GM19463 (cell line): ENCODE measurements around the gene COL23A1.
"Not testable (repeated sequence)": the region's sequence is repeated elsewhere in the genome, so short reads cannot be mapped to it uniquely, and the experiment has no call there.

Experiments used
- ATAC-seq: cut with Tn5 transposase; IDR thresholded peaks from one replicate; pipeline ENCODE4 v1.9.1; 2021; ENCODE audit warnings: mild to moderate bottlenecking, moderate library complexity; ENCODE audit not compliant: unreplicated experiment

Gene COL23A1

DNA sequence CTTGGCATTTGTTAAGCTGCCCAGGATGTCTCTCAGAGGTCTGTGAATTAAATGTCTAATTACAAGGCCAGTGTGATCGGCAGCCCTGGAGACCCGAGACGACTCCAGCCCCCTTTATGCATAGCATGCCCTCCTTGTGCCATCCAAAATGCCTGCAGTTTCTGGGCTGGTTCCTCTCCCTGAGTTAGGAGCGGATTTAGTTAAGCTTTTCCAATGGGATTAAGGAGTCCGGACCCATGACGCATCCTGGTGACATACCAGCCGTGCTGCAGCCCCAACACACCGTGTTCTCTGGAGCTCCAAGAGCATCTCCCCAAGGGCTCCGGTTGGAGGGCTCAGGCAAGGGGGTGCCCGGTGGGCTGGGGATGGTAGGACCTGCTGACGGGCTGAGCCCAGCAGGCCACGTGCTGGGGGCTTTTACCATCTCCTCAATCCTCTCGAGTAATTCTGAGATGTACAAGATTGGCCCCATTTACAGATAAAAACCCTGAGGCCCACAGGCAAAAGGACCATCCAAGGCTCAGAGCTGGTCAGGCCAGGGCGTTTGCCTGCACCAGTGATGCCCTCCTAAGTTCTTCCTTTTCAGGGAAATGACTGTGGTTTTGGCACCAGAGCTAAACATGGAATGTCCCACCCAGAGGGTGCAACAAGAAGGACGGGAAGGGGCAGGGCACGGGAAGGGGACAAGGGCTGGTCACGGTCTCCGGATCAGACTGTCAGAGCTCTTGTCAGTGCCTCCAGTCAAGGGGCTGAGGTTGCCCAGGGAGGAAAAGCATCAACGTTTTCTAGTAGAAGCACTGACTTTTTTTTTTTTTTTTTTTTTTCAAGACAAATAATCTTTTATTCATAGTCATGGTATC is 275.0 kb downstream of the COL23A1 start:
- no peak for ATAC-seq

DNA sequence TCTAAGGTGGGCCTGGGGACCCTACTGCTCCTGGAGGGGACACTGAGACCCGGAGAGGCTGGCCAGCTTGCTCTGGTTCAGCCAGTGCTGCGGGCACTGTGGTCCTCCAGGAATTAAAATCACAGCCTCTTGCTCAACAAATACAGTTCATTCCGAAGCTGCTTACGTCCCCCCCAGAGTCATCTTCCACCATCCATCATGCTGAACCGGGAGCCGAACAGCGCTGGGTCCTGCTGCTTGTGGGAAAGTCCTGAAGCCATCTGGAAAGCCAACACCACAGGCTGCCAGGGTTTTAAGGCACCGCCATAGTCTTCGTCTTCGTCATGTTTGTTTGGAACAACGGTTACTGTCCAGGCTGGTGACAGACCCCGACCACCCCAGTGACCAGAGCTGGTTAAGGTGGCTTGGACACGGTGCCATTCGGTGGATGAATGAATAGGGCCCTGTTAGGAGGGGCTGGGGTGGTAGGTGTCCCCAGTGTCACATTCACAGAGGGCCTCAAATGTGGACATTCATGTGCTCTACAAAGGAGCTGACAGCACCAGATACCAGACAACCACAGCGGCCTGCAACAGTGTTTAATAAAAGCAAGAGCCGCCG is 276.0 kb downstream of the COL23A1 start:
- no peak for ATAC-seq

DNA sequence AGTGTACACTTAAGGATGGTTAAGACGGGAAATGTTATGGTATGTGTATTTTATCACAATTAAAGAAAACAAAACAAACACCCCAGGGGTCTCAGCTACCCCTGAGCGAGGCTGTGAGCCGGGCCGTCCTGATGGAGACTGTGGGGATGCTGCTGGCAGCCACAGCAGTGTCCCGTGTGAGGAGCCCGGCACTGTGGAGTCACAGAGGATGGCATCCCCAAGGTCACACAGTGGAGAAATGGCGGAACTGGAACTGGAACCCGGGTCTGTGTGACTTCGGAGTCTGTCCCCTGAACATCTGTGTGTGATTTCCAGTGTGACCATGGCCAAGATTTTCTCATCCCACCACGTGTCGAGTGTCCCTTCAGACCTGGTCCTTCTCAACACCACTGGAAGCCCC is 276.9 kb downstream of the COL23A1 start:
- ATAC-seq: no peak

GRCh38 chr5:178312880-178313282 is 277.3 kb downstream of the COL23A1 start:
- no peak for ATAC-seq

GRCh38 chr5:178310130-178310865 is 279.9 kb downstream of the COL23A1 start:
- no peak for ATAC-seq

DNA sequence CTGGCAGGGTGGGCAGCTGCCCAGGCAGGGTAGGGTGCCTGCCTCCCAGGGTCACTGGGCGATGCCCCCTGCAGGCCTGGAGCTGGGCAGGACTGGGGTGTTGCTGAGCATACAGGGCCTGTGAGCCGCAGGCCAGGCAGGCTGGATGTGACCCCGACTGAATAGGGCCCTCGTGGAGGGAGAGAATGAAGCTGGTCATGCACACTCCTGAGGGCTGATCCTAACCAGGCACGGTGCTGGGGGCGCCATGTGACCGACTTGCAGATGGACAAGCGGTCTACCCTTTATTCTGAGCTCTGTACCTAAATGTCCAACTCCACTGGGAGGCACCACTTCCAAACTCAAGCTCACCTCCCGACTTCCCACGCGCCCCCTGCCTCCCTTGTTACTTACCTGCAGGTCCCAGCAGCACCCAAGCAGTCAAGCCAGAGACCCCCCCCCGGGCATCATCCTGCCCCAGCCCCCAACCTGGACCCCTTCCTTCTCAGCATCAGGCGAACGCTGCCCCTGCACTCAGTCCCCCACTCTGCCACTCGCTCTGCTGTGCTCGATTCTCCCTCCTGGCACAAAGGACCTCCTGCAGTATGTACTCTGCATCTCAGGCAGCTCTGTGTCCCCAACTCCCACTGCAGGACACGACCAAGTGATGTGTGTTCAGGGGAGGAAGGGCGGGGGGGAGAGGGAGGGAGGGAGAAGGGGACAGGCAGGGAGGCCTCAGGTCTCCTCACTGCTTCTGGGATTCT is 280.8 kb downstream of the COL23A1 start:
- ATAC-seq: no peak

- no peak for ATAC-seq
Observed at GRCh38 chr5:178308541-178309092, 281.6 kb downstream of the COL23A1 start.

GRCh38 chr5:178307267-178308045 is 282.7 kb downstream of the COL23A1 start:
- no peak for ATAC-seq

DNA sequence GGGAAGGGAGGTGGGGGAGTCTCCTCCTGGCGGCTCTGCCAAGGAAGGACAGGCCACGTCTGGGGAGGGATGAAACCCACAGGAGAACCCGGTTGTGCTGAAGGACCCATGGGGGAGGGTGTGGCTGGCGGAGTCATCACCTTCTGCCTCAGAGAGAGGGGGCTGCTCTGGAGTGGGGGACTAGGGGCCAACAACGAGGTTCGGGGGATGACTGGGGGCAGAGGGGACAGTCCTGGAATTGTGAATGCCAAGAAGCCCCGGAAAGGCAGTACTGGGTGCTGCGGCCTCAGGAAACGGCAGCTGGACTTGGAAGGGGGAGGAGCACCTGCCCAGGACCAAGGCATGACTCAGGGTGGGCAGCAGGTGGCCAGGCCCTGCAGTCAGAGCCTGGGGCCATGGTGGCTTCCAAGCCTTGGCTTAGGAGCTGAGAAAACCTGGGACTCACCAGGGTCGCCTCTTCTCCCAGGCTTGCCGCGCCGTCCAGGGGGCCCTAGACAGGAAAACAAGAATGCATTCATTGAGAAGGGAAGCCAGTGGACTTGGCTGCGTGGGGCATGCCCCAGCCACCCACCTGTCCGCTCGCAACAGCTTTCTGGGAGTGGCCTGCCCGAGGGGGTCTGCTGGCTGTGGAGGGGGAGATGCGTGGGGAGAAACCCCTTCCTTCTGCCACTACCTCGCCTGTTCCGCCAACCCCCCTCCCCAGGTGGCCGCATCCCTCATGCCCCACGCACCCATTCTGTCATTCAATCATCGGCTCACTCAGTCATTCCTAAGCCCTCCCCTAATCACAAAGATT is 283.6 kb downstream of the COL23A1 start:
- no peak for ATAC-seq

DNA sequence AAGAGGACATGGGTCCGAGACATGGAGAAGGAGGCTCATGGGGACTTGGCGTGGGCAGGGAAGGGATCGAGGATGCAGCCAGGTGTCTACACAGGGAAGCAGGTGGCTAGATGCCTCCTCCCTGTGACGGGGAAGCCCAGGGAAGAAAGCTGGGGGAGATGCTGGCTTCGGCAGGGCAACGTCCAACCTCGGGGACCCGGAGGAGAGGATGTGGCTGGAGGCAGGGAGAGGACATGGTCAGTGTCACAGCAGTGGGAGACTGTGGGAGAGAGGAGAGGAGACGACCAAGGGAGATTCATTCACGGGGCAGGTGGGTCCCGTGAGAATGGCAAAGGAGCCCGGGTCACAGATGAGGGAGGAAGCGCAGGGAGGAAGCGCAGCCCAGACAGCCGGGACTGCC is 284.4 kb downstream of the COL23A1 start:
- no peak for ATAC-seq

GRCh38 chr5:178304761-178305645 is 285.2 kb downstream of the COL23A1 start:
- ATAC-seq: no peak

GRCh38 chr5:178304016-178304415 is 286.2 kb downstream of the COL23A1 start:
- ATAC-seq: no peak

- not testable (repeated sequence) for ATAC-seq
Observed at GRCh38 chr5:178302321-178302720, 287.9 kb downstream of the COL23A1 start.

GRCh38 chr5:178301641-178302040 is 288.6 kb downstream of the COL23A1 start:
- no peak for ATAC-seq

DNA sequence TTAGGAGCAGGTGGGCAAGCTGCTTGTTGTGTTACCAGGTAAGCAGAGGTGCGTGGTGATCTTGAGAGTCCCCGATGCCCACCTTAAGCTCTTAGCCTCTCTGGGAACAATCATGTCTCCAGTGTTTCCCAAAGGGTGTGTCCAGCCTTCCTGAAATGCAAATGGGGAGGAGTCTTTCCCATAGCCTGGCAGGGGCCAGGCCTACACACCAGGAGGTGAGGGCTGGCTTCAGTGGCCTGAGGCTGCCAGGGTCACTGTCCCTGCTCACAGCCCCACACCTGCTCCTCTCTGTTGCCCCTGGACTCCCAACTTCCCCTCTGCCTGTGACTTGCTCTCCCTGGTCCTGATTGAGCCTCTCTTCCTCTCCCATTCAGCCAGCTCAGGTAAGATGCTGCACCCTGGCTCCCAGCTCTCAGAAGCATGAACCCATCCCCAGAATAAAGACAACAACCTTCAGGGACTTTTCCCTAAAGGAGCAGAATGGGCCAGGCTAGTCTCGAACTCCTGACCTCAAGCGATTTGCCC is 291.8 kb downstream of the COL23A1 start:
- ATAC-seq: no peak

- ATAC-seq: no peak
Observed at GRCh38 chr5:178297751-178298150, 292.4 kb downstream of the COL23A1 start.

- no peak for ATAC-seq
Observed at GRCh38 chr5:178296066-178296465, 294.1 kb downstream of the COL23A1 start.

- ATAC-seq: no peak
Observed at GRCh38 chr5:178295589-178295988, 294.6 kb downstream of the COL23A1 start.
